ENCODE results near the gene REXO1.
A peak's percentile ranks its signal among the peaks of the same experiment; 100 is the strongest.

The REXO1 gene

GRCh38 chr19:1768918-1769644 is 79.2 kb downstream of the REXO1 start:
- H3K9me3 ChIP-seq (ENCODE audit: control insufficient read depth, insufficient read depth, low read depth, low read length), result no peaks in the 10 kb centered on the region
- TF ChIP-seq ZNF280C (tag by site-specific recombination; IDR thresholded peaks at IDR 0.05) (no peak), ZSCAN23 (tag by site-specific recombination; IDR thresholded peaks at IDR 0.05) (no peak), ZNF138 (tag by site-specific recombination; IDR thresholded peaks at IDR 0.05; ENCODE audit: borderline replicate concordance) (no peak), ZNF621 (tag by site-specific recombination; IDR thresholded peaks at IDR 0.05) (no peak), ZNF146 (tag by site-specific recombination; IDR thresholded peaks at IDR 0.05) (no peak), ZNF610 (tag by site-specific recombination; IDR thresholded peaks at IDR 0.05; ENCODE audit: borderline replicate concordance) (no peak), GLIS1 (tag by site-specific recombination; IDR thresholded peaks at IDR 0.05) (no peak), CTCF (tag by site-specific recombination; IDR thresholded peaks at IDR 0.05) (no peak), ZNF174 (tag by site-specific recombination; IDR thresholded peaks at IDR 0.05) (no peak), INSM2 (tag by site-specific recombination; IDR thresholded peaks at IDR 0.05) (no peak), ZBTB6 (tag by site-specific recombination; IDR thresholded peaks at IDR 0.05) (peak; percentile 97; the same call in 1 of the 2 replicates), ZNF26 (tag by site-specific recombination; IDR thresholded peaks at IDR 0.05) (no peak), KLF17 (tag by site-specific recombination; IDR thresholded peaks at IDR 0.05) (no peak), ZNF366 (tag by site-specific recombination; conservative IDR thresholded peaks at IDR 0.05) (peak; percentile 71), ZNF560 (tag by site-specific recombination; IDR thresholded peaks at IDR 0.05; ENCODE audit: borderline replicate concordance) (peak; percentile 47), SP2 (tag by site-specific recombination; IDR thresholded peaks at IDR 0.05) (no peak), ZBTB7A (tag by site-specific recombination; IDR thresholded peaks at IDR 0.05; ENCODE audit: low read depth) (0 out of 2 replicates have a peak, but pooled peaks have one; percentile 21), ZNF202 (tag by site-specific recombination; IDR thresholded peaks at IDR 0.05; ENCODE audit: borderline replicate concordance) (no peak), ZFP37 (tag by site-specific recombination; IDR thresholded peaks at IDR 0.05) (no peak), ZNF692 (tag by site-specific recombination; IDR thresholded peaks at IDR 0.05) (no peak), ZNF292 (tag by site-specific recombination; IDR thresholded peaks at IDR 0.05; ENCODE audit: borderline replicate concordance, low read depth) (no peak), ZNF664 (tag by site-specific recombination; IDR thresholded peaks at IDR 0.05) (no peak), ZNF600 (tag by site-specific recombination; IDR thresholded peaks at IDR 0.05) (peak; percentile 60), ZFP69B (tag by site-specific recombination; IDR thresholded peaks at IDR 0.05) (no peak)

More at GRCh38 chr19:1768918-1769644, 79.2 kb downstream of the REXO1 start:
- ChIA-PET POLR2A (no interaction called here), CTCF (interaction anchor here (0.9 to 6.3 kb wide), 8 partner anchors 9 to 163 kb away, joined by 3 to 68 read pairs (median 6); no protein-coding TSS in a partner anchor)
- H3K4me1 ChIP-seq (ENCODE audit: control insufficient read depth, insufficient read depth, low read length), result no peaks in the 10 kb centered on the region; the same call in 1 of the 2 replicates
- no peak overlapping the region for H3K4me3 ChIP-seq (ENCODE audit: low read depth, low read length)
- no peak overlapping the region for H3K27ac ChIP-seq (ENCODE audit: extremely low read depth, low read depth, low read length)
- no peaks in the 10 kb centered on the region for H3K36me3 ChIP-seq (ENCODE audit: control insufficient read depth in 2 of 2, insufficient read depth in 1 of 2, low read length in 2 of 2)

Data from HEK293 (cell line).